Measurements from ENCODE around the gene CPEB4. TPM values are rescaled to one million over a fixed set of nuclear protein-coding genes. Genes with fewer than 3 reads are reported as not detected.

CPEB4 gene
- total RNA-seq, 1 donor from 2014 or later: 12.5 TPM

DNA sequence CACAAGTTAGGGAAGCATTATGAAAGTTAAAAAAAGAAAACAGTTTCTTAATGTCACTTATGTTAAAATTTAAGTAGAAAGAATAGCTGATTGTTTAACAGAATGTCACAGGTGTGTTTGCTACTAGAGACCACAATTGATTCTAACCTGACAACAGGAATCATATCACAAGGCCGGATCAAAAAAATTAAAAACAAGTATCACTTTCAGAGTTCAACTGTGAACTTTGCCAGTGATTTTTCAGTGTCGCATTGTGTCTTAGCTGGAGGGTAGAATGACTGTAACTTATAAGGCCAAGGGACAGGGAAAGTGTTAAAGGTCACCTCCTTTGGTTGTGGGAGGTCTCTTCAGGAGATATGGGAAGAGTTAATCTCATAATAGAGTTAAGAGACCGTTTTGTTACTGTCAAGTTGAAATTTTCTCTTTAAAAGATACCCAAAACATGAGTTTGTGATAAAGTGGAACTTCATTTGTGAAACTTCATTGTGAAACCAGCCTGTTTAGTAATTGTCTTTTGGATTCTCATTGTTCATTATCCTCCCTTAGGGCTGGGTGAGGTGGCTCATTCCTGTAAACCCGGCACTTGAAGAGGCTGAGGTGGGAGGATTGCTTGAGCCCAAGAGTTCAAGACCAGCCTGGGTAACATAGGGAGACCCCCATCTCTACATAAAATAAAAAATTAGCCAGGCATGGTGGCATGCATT lies 40.9 kb downstream of the CPEB4 start:
- no peak for TF ChIP-seq EZH2 (IDR thresholded peaks at IDR 0.05)
- no peak for TF ChIP-seq EZH2phosphoT487 (IDR thresholded peaks at IDR 0.05)
- TF ChIP-seq, protein P1, sequence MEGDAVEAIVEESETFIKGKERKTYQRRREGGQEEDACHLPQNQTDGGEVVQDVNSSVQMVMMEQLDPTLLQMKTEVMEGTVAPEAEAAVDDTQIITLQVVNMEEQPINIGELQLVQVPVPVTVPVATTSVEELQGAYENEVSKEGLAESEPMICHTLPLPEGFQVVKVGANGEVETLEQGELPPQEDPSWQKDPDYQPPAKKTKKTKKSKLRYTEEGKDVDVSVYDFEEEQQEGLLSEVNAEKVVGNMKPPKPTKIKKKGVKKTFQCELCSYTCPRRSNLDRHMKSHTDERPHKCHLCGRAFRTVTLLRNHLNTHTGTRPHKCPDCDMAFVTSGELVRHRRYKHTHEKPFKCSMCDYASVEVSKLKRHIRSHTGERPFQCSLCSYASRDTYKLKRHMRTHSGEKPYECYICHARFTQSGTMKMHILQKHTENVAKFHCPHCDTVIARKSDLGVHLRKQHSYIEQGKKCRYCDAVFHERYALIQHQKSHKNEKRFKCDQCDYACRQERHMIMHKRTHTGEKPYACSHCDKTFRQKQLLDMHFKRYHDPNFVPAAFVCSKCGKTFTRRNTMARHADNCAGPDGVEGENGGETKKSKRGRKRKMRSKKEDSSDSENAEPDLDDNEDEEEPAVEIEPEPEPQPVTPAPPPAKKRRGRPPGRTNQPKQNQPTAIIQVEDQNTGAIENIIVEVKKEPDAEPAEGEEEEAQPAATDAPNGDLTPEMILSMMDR (IDR thresholded peaks at IDR 0.05): no peak
- Histone ChIP-seq H3K4me1 (peaks cover 18% of the 10 kb centered on the region), H3K9ac (no peak overlapping the region), H3K4me2 (no peak overlapping the region), H2AFZ (replicated peaks) (no peak overlapping the region), H3K9me3 (ENCODE audit: low read depth) (no peaks in the 10 kb centered on the region), H3K27me3 (no peaks in the 10 kb centered on the region), H4K20me1 (ENCODE audit: low read depth) (no peaks in the 10 kb centered on the region), H3K27ac (no peak overlapping the region), H3K36me3 (no peaks in the 10 kb centered on the region), H3F3A (ENCODE audit: low read depth) (peaks cover under 1% of the 10 kb centered on the region), H3K4me3 (no peak overlapping the region), H3K79me2 (ENCODE audit: low read depth) (no peaks in the 10 kb centered on the region)
- H3K36me3 Mint-ChIP-seq: peaks cover 2% of the 10 kb centered on the region
- no peaks in the 10 kb centered on the region for H3K9me3 Mint-ChIP-seq
- no peaks in the 10 kb centered on the region for H3K27me3 Mint-ChIP-seq (ENCODE audit: insufficient read depth, low read depth)
- no peak for DNase-seq (ENCODE audit: low spot score)
- H3K4me3 Mint-ChIP-seq: no peak overlapping the region
- peaks cover 11% of the 10 kb centered on the region for H3K4me1 Mint-ChIP-seq
- H3K27ac Mint-ChIP-seq: no peak overlapping the region

DNA sequence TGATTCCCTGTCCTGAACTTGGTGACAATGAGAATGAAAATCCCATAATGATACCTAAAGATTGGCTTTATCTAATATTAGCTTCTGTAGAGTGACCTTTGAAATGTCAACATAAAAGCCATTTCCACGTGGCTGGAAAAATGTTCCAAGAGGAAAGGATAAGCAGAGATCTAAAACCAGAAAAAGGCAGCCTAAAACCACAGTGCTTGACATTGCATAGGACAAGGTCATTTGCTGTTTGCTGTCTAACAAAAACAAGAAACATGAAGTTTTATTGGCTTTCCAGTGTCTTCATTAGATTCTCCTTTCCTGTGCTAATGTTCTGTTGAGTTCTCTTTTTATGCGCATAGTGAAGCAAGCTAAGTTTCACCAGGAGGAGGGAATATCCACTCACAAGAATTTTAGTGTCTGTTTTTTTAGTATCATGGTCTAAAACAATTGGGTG lies 44.6 kb downstream of the CPEB4 start:
- no peaks in the 10 kb centered on the region for H3K9me3 Mint-ChIP-seq
- H3K27me3 Mint-ChIP-seq (ENCODE audit: insufficient read depth, low read depth): no peaks in the 10 kb centered on the region
- Histone ChIP-seq H3K9me3 (ENCODE audit: low read depth) (no peaks in the 10 kb centered on the region), H3K4me3 (no peak overlapping the region), H3K27ac (no peak overlapping the region), H3K27me3 (no peaks in the 10 kb centered on the region), H3K79me2 (ENCODE audit: low read depth) (no peaks in the 10 kb centered on the region), H2AFZ (replicated peaks) (no peak overlapping the region), H3K4me2 (no peak overlapping the region), H3F3A (ENCODE audit: low read depth) (no peaks in the 10 kb centered on the region), H3K9ac (no peak overlapping the region), H3K36me3 (no peaks in the 10 kb centered on the region), H4K20me1 (ENCODE audit: low read depth) (no peaks in the 10 kb centered on the region), H3K4me1 (peaks cover 22% of the 10 kb centered on the region)
- no peaks in the 10 kb centered on the region for H3K36me3 Mint-ChIP-seq
- peaks cover 9% of the 10 kb centered on the region for H3K4me1 Mint-ChIP-seq
- H3K4me3 Mint-ChIP-seq: no peak overlapping the region
- TF ChIP-seq, protein P1 (IDR thresholded peaks at IDR 0.05): no peak
- no peak for DNase-seq (ENCODE audit: low spot score)
- H3K27ac Mint-ChIP-seq: no peak overlapping the region

DNA sequence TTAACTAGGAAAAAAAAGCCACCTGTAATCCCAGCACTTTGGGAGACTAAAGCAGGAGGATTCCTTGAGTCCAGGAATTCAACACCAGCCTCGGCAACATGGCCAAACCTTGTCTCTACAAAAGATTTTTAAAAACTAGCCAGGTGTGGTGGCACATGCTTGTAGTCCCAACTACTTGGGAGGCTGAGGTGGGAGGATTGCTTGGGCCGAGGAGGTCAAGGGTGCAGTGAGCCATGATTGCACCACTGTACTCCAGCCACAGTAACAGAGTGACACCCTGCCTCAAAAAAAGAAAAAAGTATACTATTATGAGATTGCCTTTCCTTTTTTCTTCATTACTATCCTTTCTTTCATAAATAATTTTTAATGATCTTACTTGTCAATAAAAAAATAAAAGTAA lies 45.8 kb downstream of the CPEB4 start:
- Histone ChIP-seq H3K36me3 (no peaks in the 10 kb centered on the region), H4K20me1 (ENCODE audit: low read depth) (no peaks in the 10 kb centered on the region), H3K27ac (no peak overlapping the region), H2AFZ (replicated peaks) (no peak overlapping the region), H3K4me2 (no peak overlapping the region), H3K27me3 (no peaks in the 10 kb centered on the region), H3K4me1 (peaks cover 22% of the 10 kb centered on the region), H3K79me2 (ENCODE audit: low read depth) (no peaks in the 10 kb centered on the region), H3K9me3 (ENCODE audit: low read depth) (no peaks in the 10 kb centered on the region), H3K4me3 (no peak overlapping the region), H3K9ac (no peak overlapping the region), H3F3A (ENCODE audit: low read depth) (no peaks in the 10 kb centered on the region)
- TF ChIP-seq EZH2 (IDR thresholded peaks at IDR 0.05): no peak
- TF ChIP-seq, protein P1 (IDR thresholded peaks at IDR 0.05): no peak
- TF ChIP-seq EZH2phosphoT487 (IDR thresholded peaks at IDR 0.05): no peak
- H3K27me3 Mint-ChIP-seq (ENCODE audit: insufficient read depth, low read depth): no peaks in the 10 kb centered on the region
- DNase-seq (ENCODE audit: low spot score): no peak
- H3K36me3 Mint-ChIP-seq: no peaks in the 10 kb centered on the region
- no peak overlapping the region for H3K27ac Mint-ChIP-seq
- peaks cover 6% of the 10 kb centered on the region for H3K4me1 Mint-ChIP-seq
- H3K9me3 Mint-ChIP-seq: no peaks in the 10 kb centered on the region
- H3K4me3 Mint-ChIP-seq: no peak overlapping the region
